HG03442 (cell line): Measurements from ENCODE around the gene ACADM.
"Not testable (repeated sequence)": the region's sequence is repeated elsewhere in the genome, so short reads cannot be mapped to it uniquely, and the experiment has no call there.

Experiments
- ATAC-seq: cut with Tn5 transposase; IDR thresholded peaks from one replicate; pipeline ENCODE4 v1.9.1; 2021; ENCODE audit warnings: mild to moderate bottlenecking, moderate library complexity; ENCODE audit not compliant: unreplicated experiment

The ACADM gene

DNA sequence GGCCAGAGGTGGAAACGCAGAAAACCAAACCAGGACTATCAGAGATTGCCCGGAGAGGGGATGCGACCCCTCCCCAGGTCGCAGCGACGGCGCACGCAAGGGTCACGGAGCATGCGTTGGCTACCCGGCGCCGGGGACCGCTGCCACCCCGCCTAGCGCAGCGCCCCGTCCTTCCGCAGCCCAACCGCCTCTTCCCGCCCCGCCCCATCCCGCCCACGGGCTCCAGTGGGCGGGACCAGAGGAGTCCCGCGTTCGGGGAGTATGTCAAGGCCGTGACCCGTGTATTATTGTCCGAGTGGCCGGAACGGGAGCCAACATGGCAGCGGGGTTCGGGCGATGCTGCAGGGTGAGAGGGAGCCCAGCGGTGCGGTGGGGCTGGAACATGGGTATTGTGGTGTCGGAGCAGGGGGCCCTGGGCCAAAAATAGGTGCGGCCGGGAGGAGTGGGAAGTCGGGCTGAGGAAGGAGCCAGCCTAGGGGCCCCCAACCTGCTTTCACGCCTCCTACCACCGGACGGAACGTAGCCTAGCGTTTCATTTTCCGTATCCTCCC is at the start of gene ACADM:
TSS of gene ACADM (plus strand) at position 238 of the 551 bp plus-strand sequence. CDS start at position 317, 79 bp downstream.
- peak; percentile 83 for ATAC-seq

- no peak for ATAC-seq
These were observed 47.1 kb upstream of the ACADM start for GRCh38 chr1:75677443-75677842.

DNA sequence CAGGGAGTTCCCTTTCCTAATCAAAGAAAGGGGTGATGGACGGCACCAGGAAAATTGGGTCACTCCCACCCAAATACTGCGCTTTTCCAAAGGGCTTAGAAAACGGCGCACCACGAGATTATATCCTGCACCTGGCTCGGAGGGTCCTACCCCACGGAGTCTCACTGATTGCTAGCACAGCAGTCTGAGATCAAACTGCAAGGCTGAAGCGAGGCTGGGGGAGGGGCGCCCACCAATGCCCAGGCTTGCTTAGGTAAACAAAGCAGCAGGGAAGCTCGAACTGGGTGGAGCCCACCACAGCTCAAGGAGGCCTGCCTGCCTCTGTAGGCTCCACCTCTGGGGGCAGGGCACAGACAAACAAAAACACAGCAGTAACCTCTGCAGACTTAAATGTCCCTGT is 46.5 kb upstream of the ACADM start:
- not testable (repeated sequence) for ATAC-seq

GRCh38 chr1:75690547-75690946 is 34.0 kb upstream of the ACADM start:
- no peak for ATAC-seq

- no peak for ATAC-seq
These were observed 31.0 kb upstream of the ACADM start for GRCh38 chr1:75693551-75693950.

DNA sequence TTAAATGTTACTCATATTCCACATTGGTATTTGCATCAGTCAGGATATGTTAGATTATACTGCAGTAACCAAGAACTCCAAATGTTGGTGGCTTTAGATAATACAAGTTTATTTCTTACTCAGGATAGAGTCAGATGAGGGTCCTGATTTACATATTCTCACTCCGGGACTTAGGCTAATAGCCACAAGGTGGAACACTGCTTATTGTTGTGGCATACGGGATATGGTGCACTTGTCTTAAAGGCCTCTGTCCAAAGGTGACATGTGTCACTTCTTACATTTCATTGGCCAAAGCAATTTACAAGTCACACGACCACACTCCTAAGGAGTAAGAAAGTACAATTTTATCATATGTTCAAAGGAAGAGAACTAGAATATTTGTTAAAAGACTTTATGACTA is 28.5 kb upstream of the ACADM start:
- ATAC-seq = no peak

GRCh38 chr1:75707191-75707590 is 17.3 kb upstream of the ACADM start:
- no peak for ATAC-seq

- ATAC-seq = no peak
These were observed 15.6 kb upstream of the ACADM start for GRCh38 chr1:75708910-75709309.

GRCh38 chr1:75710832-75711231 is 13.7 kb upstream of the ACADM start:
- ATAC-seq = no peak

- ATAC-seq = no peak
These were observed 12.7 kb upstream of the ACADM start for GRCh38 chr1:75711846-75712245.

GRCh38 chr1:75712306-75712705 is 12.2 kb upstream of the ACADM start:
- ATAC-seq = no peak

DNA sequence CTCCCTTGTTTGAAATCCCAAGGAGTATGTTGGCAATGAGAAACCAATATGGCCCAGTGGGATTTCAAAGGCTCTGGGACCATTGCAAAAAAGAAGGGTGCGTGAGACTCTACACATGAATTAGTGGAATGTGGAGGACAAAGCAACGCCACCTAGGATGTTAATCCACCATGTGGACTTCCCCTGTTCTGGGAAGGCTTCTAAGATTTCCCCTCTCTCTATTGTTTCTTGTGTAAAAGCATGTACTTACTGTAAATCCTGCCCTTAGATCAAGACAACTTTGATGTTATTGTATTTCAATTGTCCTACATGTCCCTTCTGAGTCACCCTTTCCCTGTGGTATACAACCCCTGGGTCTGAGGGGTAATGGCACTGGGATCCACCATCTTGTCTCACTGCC is 4.7 kb upstream of the ACADM start:
- ATAC-seq = no peak

GRCh38 chr1:75720325-75720724 is 4.2 kb upstream of the ACADM start:
- ATAC-seq = no peak

DNA sequence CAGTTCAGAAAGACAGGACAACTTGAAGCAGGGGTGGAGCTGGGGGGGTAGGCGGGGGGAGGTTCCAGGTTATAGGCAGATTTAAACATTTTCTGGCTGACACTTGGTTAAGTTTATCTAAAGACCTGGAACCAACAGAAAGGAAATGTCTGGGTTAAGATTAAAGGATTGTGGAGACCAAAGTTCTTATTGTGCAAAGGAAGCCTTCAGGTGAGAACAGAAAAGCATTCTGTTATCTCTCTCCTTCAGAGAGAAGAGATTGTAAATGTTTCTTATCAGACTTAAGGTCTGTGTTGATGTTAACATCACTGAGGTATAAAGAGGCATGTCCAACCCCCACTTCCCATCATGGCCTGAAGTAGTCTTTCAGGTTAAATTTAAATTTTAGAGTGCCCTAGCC is 3.7 kb upstream of the ACADM start:
- no peak for ATAC-seq

- ATAC-seq = not testable (repeated sequence)
These were observed 2.3 kb upstream of the ACADM start for GRCh38 chr1:75722246-75722645.

DNA sequence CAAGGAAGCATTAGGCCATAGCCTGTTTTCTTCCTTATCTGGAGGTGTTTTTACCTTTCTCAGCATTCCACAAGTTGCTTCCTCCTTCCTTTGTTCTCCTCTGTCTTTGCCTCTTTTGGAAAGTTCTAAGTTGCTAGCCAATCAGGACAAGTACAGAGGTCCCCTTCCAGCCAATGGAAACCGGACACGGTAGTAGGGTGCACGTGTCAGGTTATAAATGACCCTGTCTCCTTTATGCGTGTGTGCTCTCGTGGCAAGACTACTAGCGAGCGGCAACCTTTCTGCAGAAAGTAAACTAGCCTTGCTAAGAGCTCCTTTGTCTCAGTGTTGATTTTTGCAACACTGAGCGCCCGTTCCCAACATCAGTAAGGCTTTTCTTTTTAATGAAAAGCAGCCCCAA is 1.5 kb upstream of the ACADM start:
- ATAC-seq = no peak

DNA sequence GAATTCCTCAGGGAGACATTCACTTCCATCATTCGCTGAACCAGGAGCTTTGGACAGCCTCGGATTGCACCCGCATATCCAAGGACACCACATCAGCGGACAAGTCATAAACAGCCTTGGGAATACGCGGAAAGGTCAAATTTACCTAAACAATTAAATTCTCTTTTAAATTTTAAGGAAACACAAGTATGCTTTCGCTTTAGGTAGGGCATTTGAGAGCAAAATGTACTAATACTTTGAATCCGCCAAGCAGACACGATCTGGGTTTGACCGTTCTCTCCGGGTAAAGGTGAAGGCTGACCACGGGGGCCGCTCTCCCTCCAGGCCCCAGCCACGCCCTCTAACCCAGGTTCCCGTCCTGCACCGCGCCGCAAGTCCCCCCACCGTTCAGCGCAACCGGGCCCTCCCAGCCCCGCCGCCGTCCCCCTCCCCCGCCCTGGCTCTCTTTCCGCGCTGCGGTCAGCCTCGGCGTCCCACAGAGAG is 479 bp upstream of the ACADM start:
- peak; percentile 72 for ATAC-seq

GRCh38 chr1:75725266-75725665 is 757 bp downstream of the ACADM start:
- ATAC-seq = no peak

DNA sequence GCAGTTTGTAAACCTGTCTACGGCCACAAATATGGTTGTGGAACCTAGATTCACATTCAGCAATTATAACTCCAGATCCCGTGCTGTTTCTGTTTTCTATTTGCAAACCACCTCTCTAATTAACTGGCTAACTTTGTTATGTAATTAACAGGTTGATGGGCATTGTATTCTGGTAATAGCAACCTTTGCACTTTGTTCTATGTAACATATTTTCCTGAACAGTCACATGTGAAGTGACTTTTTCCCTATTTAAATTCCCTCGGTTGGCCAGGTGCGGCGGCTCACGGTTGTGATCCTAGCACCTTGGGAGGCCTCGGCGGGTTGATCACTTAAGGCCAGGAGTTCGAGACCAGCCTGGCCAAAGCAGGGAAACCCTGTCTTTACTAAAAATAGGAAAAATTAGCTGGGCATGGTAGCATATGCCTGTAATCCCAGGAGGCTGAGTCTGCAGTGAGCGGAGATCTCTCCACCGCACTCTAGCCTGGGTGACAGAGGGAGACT is 1.4 kb downstream of the ACADM start:
- no peak for ATAC-seq

DNA sequence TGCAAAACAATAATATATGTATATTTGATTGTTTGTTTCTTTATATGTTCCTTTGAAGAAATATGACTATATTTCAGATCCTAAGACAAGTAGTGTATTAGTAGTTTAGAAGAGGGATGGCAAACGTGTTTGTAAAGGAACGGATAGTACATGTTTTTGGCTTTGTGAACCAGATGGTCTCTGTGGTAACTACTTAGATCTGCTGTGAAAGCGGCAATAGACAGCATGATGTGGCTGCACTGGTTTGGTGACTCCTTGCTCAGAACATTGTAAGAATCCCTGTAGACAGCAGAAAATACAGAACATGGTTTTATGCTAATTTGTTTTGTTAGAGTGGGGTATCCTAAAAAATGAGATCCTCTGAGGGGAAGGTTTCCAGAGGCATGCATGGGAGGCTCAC is 3.1 kb downstream of the ACADM start:
- ATAC-seq = peak; percentile 19

DNA sequence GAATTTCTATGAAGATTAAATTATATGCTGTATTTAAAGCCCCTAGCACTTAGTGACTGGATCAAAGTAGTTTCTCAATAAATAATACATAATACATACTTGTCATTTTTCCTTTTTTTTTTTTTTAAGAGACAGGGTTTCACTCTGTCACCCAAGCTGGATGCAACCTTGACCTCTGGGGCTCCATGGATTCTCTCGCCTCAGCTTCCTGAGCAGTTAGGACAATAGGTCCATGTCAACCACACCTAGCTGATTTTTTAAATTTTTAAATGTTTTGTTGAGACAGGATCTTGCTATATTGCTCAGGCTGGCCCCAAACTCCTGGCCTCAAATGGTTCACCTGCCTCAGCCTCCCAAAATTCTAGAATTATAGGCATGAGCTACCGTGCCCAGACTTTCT is 5.9 kb downstream of the ACADM start:
- ATAC-seq = no peak

DNA sequence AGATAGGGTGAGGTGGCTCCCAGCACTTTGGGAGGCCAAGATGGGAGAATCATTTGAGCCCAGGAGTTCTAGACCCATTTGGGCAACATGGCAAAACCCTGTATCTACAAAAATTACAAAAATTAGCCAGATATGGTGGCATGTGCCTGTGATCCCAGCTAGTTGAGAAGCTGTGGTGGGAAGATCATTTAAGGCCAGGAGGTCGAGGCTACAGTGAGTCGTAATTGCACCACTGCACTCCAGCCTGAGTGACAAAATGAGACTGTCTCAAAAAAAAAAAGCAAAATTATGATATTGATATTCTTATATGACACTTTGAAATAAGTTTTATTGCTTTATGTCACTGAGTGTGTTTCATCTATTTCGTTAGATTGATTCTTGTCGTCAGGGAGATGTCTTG is 7.4 kb downstream of the ACADM start:
- no peak for ATAC-seq

DNA sequence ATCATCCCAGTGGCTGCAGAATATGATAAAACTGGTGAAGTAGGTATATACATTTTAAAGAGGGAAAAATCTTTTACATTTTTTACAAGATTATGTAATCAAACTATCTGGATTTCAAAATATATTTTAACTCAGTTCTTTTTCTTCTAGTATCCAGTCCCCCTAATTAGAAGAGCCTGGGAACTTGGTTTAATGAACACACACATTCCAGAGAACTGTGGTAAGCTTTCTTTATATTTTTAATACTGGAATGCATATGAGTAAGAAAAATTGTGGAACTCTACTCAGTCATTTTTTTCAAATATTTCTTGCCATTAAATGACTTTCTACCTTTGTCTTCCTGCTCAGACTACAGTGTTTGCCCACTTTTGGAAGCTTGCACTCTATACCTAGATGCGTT is 8.2 kb downstream of the ACADM start:
- no peak for ATAC-seq
